ENCODE data around the gene NAPEPLD. TPM values are rescaled to one million over a fixed set of nuclear protein-coding genes. Genes with fewer than 3 reads are reported as not detected.
A peak's percentile ranks its signal among the peaks of the same experiment; 100 is the strongest.

Gene NAPEPLD
- polyA plus RNA-seq, 3 donors, result 1.1 to 2.2 (median 1.6) TPM

DNA sequence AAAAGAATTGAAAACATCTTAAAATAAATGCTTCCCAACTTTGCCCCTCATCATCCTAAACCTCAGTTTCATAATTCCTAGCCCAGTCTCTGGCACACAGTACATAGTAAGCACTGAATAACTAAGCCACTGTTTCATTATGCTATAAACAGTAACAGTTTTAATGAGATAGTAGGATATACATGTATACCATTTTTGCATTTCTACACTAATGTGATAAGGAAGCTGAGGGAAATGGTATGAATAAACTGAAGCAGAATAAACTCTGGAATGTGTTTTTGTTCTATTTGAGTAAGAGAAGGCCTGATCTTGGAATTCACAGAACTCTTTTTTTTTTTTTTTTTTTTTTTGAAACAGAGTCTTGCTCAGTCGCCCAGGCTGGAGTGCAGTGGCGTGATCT is 8.8 kb downstream of the NAPEPLD start:
- peaks cover 0 to 4% of the 10 kb centered on the region in 2 donors for H3K9me3 ChIP-seq (replicated peaks in 1 of 2; ENCODE audit: control insufficient read depth in 1 of 2, insufficient read depth in 1 of 2, low read length in 2 of 2)
- no peaks in the 10 kb centered on the region for H3K36me3 ChIP-seq (replicated peaks in 1 of 2; ENCODE audit: control insufficient read depth in 1 of 2, insufficient read depth in 2 of 2, low read length in 2 of 2)
- no peak overlapping the region for H3K27ac ChIP-seq (ENCODE audit: low read depth in 1 of 2, low read length in 2 of 2)
- H3K27me3 ChIP-seq (ENCODE audit: control insufficient read depth in 2 of 2, insufficient read depth in 2 of 2, low read length in 2 of 2), result no peaks in the 10 kb centered on the region
- Mint-ChIP-seq H3K4me3 (no peak overlapping the region), H3K36me3 (peaks cover 10% of the 10 kb centered on the region in 2 donors), H3K9me3 (peaks cover 0 to 9% (median 3%) of the 10 kb centered on the region in 7 donors), H3K4me1 (no peaks in the 10 kb centered on the region), H3K27me3 (ENCODE audit: low read depth in 3 of 3) (no peaks in the 10 kb centered on the region), H3K27ac (no peak overlapping the region)
- H3K4me1 ChIP-seq (ENCODE audit: control insufficient read depth in 1 of 2, insufficient read depth in 2 of 2, low read length in 2 of 2), result no peaks in the 10 kb centered on the region
- no peak overlapping the region for H3K9ac ChIP-seq (ENCODE audit: insufficient read depth, low read length, poor library complexity, severe bottlenecking)
- 100% methylated on average over 1 of the region's 2 CpGs for WGBS (ENCODE audit: insufficient coverage)
- intact Hi-C loops (cut with micrococcal nuclease), result no loop called here
- H2AFZ ChIP-seq (ENCODE audit: insufficient read depth, low read depth, low read length, poor library complexity, severe bottlenecking), result no peak overlapping the region
- TF ChIP-seq, protein P1, sequence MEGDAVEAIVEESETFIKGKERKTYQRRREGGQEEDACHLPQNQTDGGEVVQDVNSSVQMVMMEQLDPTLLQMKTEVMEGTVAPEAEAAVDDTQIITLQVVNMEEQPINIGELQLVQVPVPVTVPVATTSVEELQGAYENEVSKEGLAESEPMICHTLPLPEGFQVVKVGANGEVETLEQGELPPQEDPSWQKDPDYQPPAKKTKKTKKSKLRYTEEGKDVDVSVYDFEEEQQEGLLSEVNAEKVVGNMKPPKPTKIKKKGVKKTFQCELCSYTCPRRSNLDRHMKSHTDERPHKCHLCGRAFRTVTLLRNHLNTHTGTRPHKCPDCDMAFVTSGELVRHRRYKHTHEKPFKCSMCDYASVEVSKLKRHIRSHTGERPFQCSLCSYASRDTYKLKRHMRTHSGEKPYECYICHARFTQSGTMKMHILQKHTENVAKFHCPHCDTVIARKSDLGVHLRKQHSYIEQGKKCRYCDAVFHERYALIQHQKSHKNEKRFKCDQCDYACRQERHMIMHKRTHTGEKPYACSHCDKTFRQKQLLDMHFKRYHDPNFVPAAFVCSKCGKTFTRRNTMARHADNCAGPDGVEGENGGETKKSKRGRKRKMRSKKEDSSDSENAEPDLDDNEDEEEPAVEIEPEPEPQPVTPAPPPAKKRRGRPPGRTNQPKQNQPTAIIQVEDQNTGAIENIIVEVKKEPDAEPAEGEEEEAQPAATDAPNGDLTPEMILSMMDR (IDR thresholded peaks at IDR 0.05), result no peak
- no peaks in the 10 kb centered on the region for H3K79me2 ChIP-seq (ENCODE audit: insufficient read depth, low read length)
- no peaks in the 10 kb centered on the region for H4K20me1 ChIP-seq (ENCODE audit: insufficient read depth, low read length)
- DNase-seq, result no peak
- H3K4me3 ChIP-seq (replicated peaks in 1 of 3; ENCODE audit: low read depth in 2 of 3, low read length in 3 of 3), result no peak overlapping the region
- H3K4me2 ChIP-seq (replicated peaks; ENCODE audit: extremely low read depth, low read length, poor library complexity, severe bottlenecking), result no peak overlapping the region

DNA sequence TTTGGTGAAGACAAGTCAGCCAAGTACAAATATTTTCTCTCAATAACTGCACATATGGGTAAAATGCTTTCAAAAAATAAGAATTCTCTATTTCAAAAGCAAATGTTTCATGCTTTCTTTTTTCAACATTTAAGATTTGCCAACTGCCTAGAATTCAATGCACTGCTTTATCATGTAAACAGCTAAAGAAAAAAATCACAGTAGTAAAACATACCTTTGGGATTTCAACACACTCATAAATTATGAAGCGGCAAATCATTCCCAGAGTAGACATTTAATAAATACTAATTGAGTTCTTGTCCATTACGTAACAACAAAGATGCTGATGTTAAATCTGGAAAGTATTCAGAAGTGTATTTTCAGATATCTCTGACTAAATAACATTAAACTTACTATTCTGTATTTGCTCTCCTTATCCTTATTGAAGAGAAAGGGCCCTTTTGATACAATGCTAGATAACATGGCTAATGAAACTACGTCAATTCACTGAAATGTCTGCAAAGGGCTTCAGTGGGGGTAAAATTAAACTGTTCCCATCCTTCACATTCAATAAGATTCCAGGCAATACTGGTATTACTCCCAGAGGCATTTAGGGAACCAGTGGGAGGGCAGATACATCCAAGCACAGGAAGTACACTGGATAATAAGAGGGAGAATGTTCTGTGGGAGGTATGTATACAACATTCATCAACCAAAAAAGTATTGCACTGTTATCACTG is 13.9 kb downstream of the NAPEPLD start:
- Mint-ChIP-seq H3K4me1 (peaks cover 3% of the 10 kb centered on the region), H3K9me3 (no peaks in the 10 kb centered on the region), H3K27ac (peak overlapping the region in 1 of 7 donors; percentile 42), H3K36me3 (peaks cover 3 to 5% of the 10 kb centered on the region in 2 donors), H3K27me3 (ENCODE audit: low read depth in 3 of 3) (no peaks in the 10 kb centered on the region), H3K4me3 (no peak overlapping the region)
- H3K27me3 ChIP-seq (ENCODE audit: control insufficient read depth in 2 of 2, insufficient read depth in 2 of 2, low read length in 2 of 2), result no peaks in the 10 kb centered on the region
- no peak overlapping the region for H3K27ac ChIP-seq (ENCODE audit: low read depth in 1 of 2, low read length in 2 of 2)
- no CpG with 5 or more reads among the region's 3 CpGs for WGBS (ENCODE audit: insufficient coverage)
- no peak overlapping the region for H3K4me2 ChIP-seq (replicated peaks; ENCODE audit: extremely low read depth, low read length, poor library complexity, severe bottlenecking)
- TF ChIP-seq, protein P1 (IDR thresholded peaks at IDR 0.05), result no peak
- no peaks in the 10 kb centered on the region for H3K9me3 ChIP-seq (replicated peaks in 1 of 2; ENCODE audit: control insufficient read depth in 1 of 2, insufficient read depth in 1 of 2, low read length in 2 of 2)
- no peaks in the 10 kb centered on the region for H3K79me2 ChIP-seq (ENCODE audit: insufficient read depth, low read length)
- H3K4me3 ChIP-seq (replicated peaks in 1 of 3; ENCODE audit: low read depth in 2 of 3, low read length in 3 of 3), result no peak overlapping the region
- H3K36me3 ChIP-seq (replicated peaks in 1 of 2; ENCODE audit: control insufficient read depth in 1 of 2, insufficient read depth in 2 of 2, low read length in 2 of 2), result no peaks in the 10 kb centered on the region
- no peak overlapping the region for H2AFZ ChIP-seq (ENCODE audit: insufficient read depth, low read depth, low read length, poor library complexity, severe bottlenecking)
- DNase-seq, result no peak
- H3K9ac ChIP-seq (ENCODE audit: insufficient read depth, low read length, poor library complexity, severe bottlenecking), result no peak overlapping the region
- intact Hi-C loops (cut with micrococcal nuclease), result no loop called here
- H3K4me1 ChIP-seq (ENCODE audit: control insufficient read depth in 1 of 2, insufficient read depth in 2 of 2, low read length in 2 of 2), result no peaks in the 10 kb centered on the region
- H4K20me1 ChIP-seq (ENCODE audit: insufficient read depth, low read length), result no peaks in the 10 kb centered on the region

Data from CD14-positive monocyte (primary cell).